Activated T-cell treated with anti-CD3 and anti-CD28 coated beads for 24 hours (primary cell): ENCODE measurements around the gene GDPGP1.
A peak's percentile ranks its signal among the peaks of the same experiment; 100 is the strongest.
"Not testable (repeated sequence)": the region's sequence is repeated elsewhere in the genome, so short reads cannot be mapped to it uniquely, and the experiment has no call there.

Source experiments
- DNase-seq: peaks from one replicate; pipeline ENCODE4 v3.0.0-alpha.2; 2020; ENCODE audit warnings: low read depth

Gene GDPGP1, protein sequence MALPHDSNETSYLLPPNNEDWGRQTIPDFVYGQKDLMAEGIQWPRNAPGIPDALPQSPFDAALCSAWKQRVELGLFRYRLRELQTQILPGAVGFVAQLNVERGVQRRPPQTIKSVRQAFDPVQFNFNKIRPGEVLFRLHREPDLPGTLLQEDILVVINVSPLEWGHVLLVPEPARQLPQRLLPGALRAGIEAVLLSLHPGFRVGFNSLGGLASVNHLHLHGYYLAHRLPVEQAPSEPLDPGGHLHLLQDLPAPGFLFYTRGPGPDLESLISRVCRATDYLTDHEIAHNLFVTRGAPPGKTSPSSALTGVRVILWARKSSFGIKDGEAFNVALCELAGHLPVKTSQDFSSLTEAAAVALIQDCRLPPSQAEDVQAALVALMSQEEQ

DNA sequence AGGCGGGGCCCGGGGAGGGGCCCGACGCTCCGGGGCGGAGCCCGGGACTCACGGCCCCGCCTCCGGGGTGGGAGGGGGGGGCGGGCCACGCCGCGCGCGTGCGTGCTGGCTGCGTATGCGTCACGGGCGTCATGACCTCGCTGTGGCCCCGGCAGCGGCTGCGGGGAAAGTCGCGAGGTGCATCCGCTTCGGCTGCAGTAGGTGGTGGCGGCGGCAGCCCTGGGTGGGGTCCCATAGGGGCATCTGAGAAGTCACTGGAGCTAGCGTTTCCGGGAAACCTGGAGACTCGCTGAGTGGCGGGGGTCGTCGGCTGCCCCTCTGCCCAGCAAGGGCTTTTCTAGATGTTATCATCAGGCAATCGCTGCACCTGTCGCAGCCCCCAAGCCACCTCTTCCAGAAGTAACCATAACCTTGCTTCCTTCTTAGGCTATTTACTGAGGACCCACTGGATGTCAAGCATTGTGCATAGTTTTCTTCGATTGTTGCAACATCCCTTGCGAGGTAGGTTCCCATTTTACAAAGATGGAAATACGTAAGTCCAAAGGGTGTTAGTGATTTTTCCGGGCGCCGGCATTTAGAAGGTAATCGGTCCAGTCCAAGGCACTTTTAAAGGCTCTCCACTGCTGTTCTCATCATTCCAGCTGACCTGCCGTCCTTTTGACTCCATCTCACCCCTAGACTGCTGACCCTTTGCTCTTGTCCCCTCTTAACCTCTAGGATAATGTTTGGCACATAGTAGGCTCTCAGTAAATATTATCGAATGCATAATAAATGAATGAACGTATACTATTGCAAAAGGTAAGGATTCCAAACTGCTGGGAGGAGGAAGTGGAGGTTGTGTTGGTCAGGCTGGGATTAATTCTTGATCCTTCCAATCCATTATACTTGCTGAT lies at the start of gene GDPGP1:
Gene GDPGP1, plus strand, starts transcription at position 114 of the 893 bp plus-strand sequence. CDS start 6,700 bp downstream, outside the sequence.
- DNase-seq, result no peak

DNA sequence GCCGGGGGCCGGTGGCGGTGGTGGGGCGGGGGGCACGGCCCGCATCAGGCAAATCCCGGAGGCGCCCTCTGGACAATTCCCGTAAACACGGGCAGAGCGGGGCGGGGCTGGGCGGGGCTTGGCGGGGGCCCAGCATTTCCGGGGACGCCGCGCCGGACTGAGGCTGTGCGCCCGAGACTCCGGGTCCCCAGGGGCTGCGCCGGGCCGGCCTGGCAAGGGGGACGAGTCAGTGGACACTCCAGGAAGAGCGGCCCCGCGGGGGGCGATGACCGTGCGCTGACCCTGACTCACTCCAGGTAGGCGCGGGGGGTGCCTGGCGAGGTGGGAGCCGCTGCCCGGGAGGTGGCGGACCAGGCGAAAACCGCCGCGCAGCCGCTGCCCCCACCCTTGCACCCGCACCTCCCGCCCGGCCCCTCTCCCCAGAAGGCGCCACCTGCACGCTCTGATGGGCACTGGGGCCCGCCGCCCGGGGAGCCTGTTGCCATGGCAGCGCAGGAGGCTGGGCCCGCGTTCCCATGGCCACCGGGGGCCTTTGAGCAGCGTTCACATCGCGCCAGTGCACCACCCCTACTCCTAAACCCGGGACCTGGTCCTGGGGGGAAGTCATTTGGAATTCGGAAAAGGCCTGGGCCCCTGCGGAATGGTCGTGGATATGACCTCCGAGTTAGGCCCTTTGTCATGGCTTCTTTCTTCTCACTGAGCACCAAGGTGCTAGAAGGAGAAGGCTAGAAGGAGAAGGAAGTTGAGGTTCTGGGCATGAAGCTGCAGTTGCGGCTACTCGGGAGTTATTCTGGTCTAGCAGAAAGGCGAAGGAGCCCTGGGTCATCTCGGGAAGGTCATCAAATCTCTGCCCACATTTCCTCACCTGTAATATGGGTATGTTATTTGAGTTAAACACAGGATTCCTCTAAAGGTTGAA lies 49.0 kb upstream of the GDPGP1 start:
- peak; percentile 22 for DNase-seq

DNA sequence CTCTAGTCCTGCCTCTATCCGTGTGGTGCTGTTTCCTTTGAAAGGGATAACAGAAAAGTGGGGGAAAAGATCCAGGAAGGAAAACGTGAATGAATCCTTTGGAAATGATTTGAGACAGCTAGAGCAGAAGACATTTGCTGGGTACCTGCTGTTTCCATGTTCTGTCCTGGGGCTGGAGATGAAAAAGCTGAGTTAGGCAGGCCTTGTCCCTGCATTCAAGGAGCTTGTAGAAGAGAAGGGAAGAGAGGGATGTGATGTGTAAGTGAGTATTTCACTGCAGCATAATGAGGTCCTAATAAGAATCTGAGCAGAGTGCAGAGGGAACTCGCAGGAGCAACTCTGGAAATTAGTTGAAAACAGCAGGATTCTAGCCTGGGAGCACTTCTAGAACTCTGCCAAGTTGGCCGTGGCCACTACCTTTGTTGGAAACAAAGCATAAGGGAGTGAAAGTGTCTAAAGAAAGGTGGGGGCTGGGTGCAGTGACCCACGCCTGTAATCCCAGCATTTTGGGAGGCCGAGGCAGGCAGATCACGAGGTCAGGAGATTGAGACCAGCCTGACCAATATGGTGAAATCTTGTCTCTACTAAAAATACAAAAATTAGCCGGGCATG lies 46.6 kb upstream of the GDPGP1 start:
- no peak for DNase-seq

DNA sequence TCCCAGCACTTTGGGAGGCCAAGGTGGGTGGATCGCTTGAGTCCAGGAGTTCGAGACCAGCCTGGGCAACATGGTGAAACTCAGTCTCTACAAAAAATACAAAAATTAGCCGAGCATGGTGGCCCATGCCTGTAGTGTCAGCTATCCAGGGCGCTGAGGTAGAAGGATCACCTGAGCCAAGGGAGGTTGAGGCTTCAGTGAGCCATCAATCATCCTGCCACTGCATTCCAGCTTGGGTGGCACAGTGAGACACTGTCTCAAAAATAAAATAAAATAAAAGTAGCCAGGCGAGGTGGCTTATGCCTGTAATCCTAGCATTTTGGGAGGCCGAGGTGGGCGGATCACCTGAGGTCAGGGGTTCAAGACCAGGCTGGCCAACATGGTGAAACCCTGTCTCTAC lies 45.9 kb upstream of the GDPGP1 start:
- not testable (repeated sequence) for DNase-seq

DNA sequence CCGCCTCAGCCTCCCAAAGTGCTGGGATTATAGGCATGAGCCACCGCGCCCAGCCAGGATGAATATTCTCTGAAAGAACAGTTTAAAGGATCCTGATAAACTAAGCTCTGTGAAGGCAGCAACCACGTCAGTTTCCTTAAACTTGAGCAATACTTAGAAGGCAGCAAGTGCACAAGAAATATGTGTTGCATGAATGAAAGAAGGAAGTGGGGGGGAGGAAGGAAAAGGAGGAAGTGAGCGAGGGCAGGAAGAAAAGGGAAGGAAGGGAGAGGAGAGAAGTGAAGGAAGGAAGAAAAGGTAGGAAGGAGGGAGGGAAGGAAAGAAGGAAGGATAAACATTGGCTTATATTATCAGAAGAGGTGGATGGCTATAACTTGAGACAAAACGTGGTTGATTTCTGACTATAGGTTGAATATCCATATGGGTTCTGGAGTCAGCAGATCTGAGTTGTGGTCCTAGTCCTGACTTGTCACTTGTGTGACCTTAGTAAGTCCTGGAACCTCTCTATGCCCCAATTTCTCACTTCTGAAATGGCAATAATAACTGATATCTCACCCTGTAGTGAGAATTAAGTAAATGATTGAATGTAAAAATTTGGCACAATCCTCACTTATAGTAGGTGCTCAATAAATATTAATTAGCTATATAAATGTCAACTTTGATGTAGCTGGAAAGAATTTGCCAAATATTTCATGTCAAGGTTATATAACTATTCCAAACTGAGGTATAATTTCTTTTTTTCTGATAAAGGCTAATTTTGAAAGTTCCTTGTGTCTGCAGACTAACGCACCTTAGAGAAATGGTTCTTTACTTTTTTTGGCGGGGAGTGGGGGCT lies 44.9 kb upstream of the GDPGP1 start:
- DNase-seq, result no peak

DNA sequence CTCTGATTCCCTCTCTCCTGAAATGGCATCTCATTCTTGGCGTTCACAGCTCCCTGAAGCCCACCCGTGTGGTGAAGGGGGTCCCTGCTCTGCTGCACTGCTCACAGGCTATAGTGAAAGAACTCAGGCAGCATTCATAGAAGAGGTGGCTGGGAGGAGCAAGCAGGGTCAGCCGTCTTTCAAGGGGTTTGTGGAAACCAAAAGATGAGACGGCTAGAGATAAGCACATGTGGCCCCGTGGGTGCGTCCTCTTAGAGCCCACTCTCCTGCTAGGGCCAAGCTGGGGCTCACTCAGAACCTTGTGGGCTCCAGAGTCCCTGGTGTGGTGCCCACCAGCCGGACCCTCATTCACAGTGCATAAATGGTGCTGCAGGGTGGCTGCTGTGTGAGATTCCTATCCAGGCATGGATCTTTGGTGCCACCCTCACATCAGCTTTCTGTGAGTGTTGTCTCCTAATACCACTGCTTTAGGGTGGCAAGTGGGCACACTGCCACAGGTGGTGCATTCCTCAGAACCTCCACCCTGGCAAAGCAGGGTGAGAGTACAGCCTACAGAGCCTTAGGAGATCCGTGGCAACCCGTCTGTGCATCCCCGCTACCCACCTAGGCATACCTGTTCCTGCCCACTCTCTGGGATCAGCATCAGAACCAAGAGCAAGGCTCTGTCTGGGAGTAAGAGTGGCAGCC lies 44.1 kb upstream of the GDPGP1 start:
- DNase-seq, result no peak

DNA sequence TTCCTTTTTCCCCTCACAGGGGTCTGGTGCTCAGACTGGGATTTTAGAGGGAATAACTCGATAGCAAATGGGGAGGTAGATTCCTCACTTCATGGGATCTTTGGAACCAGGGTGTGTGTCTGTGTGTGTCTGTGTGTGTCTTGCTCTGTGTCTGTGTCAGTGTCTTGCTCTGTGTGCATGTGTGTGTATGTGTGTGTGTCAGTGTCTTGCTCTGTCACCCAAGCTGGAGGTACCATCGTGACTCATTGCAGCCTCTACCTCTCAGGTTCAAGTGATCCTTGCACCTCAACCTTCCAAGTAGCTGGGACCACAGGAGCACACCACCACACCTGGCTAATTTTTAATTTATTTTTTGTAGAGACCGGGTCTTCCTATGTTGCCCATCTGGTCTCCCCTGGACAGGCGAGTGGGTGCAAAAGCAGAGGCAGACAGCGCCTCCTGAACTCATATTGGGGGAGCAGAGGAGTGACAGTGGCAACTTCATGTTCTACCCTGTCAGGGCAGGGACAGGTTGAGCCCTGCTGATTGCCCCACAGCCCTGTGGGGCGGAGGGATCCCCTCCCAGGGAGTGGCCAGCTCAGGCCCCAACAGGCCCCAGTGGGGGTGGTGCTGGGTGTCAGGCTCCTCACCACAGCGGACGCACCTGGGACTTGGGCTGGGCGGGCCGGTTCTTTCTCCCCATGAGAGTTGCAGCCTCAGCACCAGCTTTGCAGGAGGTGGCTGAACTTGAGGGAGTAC lies 43.2 kb upstream of the GDPGP1 start:
- DNase-seq, result no peak

DNA sequence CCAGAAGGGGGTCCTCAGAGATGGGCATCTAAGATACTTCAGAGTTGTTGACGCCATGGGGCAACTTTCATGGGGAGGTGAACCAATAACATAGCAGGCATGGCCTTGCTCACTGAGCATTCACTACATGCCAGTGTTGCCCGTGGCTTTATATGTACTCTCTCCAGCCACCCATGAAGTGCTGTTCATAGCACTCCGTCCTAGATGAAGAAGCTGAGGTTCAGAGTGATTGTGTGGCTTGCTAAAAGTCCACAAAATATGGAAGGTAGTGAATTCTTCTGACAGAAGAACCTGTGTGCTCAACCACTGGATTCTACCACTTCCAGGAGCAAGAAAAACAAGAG lies 42.7 kb upstream of the GDPGP1 start:
- no peak for DNase-seq

DNA sequence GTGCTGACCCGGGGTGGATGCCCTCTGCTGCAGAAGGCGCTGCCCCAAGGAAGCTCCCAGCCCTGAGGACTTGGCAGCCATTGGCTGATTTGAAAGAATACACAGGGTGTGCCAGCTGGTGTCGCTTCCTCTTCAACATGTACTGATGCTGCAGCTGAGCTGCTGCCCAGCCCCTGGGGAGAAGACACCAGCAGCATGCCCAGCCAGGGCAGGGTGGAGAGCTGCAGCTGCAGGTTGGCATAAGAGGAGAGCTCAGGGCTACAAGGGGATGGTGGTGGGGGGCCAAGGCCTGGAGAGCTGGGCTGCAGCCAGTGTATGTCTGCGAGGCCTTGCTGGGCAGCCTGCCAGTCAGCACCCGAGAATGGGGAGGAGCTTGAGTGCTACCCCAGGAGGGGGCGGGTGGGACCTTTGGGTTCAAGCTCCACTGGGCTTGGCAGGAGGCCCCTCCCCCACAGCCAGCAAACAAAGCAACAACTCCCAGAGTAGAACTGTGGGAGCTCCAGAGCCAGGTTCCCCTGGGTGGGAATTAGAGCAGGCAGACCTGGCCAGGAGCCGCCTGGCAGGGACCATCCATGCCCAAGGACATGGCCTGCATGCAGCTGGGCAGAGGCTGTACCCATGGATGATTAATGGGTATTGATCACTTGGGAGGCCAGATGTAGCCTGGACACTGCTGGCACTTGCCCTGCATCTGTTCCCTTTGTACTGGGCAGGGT lies 42.1 kb upstream of the GDPGP1 start:
- no peak for DNase-seq

DNA sequence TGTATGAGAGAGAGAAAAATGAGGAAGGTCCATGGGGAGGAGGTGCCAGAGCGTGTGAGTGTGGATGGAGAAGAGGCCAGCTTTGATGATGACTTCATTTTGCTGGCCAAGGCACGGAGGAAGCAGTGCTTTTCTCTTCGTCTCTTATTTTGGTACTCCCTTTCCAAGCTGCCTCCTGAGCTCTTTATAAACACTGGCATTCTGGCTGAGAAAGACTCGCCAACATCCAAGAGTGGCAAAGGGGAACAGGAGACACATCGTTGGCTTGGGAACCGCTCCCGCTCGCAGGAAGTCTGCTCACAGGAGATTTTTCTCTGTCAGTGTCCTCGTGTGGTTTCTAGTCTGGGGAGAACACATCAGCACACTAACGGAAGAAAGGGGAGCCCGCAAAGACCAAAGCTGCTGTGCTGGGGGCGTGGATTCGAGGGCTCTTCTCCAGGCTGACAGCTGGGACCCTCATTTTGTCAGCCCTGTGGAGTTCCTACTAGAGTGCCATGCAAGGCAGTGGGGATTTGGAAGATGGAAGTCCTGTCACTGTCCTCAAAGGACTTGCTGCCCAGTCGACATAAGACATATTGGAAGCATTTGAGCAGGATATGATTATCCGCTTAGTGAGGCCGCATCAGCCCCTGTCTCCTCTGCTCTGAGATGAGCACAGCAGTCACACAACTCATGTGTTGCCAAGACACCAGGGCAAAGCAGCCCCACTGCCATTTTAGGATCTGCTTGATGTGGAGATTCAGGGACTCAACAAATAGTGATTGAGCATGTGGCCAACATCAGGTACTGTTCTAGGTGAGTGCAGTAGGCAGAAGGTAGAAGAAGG lies 40.8 kb upstream of the GDPGP1 start:
- DNase-seq, result no peak

DNA sequence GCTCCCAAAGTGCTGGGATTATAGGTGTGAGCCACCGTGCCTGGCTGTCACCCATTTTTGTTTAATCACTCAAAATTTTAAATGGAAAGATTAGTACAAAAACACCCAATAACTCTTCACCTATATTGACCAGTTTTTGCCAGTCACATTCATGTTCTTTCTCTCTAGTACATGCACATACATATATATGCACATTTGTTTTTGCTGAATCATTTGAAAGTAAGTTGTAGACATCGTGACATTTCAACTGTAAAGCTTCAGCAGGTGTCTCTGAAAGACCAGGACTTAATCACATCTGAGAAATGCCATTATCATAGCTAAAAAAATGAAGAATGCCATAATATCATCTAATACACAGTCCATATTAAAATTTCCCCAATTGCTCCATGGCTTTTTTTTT lies 39.4 kb upstream of the GDPGP1 start:
- no peak for DNase-seq

DNA sequence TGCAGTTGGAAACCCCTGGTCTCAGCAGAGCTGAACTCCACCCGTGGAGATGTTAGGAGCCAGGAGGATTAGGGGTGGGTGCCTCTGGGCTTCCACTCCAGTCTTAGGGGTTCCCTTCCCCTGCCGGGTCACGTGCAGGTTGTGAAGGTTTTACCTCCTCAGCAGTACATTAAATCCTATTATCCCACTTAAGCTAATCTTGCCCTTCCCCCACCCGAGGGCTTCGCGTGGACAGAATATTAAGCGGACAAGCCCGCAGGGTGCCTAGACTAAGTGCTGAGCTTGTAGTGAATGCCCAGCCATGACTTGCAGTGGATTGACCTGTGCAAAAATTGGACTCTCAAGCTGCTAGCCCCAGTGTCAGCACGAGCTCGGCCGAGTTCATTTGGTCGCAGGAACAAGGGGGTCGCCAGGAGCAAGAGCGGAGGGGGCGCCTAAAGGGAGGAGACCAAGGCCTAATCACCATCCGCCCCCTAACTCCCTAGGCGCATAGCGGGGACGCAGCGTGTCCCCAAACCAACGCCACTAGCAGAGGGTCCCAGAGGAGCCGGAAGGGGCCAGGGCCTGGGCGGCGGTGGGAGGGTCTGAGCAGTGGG lies 33.4 kb upstream of the GDPGP1 start:
- no peak for DNase-seq

DNA sequence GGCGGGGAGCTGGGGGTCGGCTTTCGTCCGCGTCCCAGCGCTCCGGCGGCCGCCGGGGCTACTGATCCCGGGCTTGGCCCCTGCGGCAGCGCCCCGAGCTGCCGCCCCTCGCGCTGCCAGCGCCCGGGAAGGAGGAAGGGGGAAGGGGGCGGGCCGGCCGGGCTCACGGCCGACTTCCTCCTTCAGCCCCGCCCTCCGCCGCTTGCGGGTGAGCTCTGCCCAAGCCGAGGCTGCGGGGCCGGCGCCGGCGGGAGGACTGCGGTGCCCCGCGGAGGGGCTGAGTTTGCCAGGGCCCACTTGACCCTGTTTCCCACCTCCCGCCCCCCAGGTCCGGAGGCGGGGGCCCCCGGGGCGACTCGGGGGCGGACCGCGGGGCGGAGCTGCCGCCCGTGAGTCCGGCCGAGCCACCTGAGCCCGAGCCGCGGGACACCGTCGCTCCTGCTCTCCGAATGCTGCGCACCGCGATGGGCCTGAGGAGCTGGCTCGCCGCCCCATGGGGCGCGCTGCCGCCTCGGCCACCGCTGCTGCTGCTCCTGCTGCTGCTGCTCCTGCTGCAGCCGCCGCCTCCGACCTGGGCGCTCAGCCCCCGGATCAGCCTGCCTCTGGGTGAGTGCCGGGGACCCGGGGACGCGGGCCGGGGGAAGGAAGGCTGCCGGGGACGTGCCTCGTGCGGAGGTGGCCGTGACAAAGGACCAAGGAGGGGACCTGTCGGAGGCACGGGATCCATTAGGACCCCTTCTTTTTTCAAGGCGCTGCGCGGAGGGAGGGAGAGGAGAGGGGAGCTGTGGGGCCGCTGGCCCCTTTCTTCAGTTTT lies 32.7 kb upstream of the GDPGP1 start, which contains the start of gene SEMA4B:
Gene SEMA4B, plus strand, starts transcription at position 201 of the 814 bp plus-strand sequence. Its CDS starts 249 bp downstream, at position 450.
- DNase-seq, result peak; percentile 62

DNA sequence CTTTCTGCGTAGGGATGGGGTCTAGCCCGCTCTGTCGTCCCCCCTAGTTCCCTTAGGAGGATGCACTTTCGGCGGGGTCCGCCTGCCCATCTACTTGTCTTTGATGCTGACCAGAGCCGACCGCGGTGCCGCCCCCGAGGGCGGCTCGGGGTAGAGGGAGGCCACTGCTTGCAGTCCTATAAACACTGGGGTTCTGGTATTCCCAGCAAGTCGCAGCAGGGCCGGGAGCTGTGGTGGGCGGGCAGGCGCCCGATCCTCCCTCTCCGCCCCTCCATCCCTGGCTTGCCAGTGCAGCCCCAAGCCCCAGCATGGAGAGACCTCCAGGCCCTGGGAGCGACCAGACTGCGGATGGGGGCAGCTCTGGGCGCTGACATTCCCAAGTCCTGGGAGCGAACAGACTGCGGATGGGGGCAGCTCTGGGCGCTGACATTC lies 32.0 kb upstream of the GDPGP1 start:
- no peak for DNase-seq

DNA sequence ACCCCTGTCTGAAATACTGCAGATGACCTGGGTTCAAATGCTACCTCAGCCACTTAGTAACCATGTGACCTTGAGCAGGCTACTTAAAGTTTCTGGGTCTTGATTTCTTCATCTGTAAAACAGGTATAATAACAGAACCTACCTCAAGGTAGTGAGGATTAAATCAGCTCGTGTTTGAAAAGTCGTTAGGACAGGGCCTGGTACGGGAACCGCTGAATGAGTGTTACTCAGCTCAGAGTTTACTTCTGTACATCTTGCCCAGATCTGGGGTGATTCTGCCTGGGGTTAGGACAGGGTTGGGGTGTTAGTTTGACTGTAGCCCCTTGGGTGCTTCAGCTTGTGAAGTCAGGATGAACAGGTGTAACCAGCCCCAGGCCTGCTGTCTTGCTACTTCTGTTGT lies 31.1 kb upstream of the GDPGP1 start:
- no peak for DNase-seq

DNA sequence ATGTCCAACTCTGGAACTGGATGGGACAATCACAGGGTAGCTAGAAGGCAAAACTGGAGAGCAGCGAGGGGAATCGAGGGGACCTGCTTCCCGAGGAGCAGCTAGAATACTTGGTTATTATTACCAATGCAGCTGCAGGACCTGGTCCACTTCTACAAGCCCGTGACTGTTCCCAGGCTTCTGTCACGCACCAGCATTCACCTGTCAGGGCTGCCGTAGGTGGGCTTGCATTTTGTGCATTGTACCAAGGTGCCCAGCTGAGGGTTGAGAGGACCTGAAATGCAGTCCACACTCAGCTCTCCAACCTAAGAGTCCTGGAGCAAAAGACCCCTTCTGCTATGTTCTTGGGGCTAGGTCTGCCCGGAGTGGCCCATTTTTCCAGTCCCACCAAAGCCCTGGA lies 30.5 kb upstream of the GDPGP1 start:
- DNase-seq, result no peak
